GM10847 (cell line): ENCODE measurements around the gene ABCC3.

ENCODE experiments used
- POLR2A ChIP-seq: IDR thresholded peaks from 2 replicates; pipeline ENCODE4 v1.6.1; 2011; ENCODE audit not compliant: insufficient read length; ENCODE audit errors: extremely low read depth

The ABCC3 gene

DNA sequence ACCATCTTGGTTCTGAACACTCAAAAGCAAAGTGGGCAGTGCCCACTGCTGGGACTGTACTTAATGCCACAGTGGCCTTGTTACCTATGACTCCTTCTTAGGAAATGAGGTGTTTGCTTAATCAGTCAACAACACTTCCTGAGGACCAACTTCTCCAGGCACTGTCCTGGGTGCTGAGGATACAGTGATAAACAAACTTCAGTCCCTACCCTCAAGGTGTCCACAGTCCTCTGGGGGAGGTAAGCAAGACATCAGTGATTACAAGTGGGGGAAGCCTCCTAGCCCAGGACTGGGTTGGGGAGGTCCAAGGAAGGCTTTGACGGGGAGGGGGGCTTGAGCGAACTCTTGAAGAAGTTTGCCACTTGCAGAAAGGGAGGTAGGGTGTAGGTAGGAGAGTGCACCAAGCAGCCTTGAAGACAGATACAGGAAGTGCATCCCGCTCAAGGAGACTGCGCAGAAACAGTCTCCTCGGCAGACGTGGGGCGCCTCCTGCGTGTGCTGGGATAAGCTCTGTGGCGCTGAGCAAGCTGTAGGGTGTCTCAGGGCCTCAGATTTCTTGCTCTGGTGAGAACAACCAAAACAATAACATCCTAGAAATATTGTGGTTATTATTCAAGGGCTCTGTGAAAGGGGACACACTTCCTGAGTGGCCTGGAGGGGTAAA lies 2.6 kb upstream of the ABCC3 start:
- no peak for TF ChIP-seq POLR2A

DNA sequence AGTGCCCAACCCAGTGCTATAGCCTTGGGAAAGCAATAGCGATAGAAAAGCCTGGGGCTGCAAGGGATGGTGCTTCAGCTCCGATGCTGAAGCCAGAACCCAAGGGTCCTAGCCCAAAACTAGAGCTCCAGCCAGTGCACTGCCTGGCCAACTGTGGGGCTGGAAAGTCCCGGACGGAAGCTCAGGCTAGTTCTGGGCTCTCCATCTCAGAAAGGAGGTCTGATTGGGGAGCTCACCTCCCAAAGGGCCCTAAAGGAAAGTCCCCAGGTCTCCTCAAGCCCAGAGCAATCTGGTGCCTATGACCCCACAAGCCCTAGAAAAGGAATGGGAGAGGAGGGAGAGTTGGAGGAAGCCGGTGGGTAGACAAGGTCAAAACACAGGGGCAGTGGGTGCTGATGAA lies 2.0 kb upstream of the ABCC3 start:
- no peak for TF ChIP-seq POLR2A

DNA sequence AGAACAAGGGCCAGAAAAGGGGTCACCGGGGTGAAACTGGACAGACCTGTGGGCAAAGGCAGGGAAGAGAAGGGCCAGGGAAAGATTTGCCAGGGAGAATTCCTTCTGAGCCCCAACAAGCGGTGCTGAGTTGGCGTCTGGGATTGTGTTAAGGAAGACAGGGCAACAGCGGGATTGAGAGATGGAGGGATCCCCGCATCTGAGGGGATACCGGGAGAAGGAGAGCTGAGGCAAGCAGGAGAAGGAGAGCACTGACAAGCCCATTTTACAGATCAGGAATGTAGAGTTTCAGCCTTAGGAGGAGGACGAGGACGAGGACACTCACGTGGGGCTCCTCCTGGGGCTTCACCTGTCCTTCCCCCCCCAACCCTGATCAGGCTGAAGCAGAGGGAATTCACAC lies 998 bp upstream of the ABCC3 start:
- no peak for TF ChIP-seq POLR2A

DNA sequence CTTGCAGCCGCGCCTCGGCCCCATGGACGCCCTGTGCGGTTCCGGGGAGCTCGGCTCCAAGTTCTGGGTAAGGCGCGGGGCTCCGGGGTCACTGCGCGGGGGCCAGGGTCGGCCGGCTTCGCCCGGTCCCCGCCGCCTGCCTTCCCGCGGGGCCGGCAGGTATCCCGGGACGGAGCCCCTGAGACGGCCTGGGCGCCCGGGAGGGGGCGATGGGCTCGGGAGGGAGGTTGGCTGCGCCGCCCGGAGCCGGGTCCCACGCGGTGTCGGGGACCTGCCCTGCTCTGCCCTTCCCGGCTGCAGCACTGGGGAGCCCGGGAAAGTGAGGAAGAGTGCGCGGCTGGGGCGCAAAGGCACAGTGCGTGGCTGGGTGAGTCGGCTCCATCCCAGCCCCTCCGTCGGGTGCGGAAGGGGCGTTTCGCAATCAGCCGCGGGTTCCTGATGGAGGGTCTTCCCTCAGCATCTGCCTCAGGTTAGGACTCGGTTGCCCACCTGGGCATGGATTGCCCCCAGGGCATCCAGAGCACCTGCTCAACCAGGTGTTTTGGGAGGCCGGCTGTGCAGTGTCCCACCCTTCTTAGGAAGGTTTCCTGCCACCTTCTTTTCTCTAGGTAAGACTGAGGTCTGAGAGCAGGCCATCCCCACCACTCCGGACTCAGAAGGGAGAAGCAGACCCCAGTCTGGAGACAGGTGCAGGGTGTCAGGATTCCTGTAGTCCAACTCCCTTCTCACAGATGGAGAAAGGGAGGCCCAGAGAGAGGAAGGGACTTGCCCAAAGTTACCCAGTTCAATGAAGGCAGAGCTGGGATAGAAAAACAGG lies 442 bp downstream of the ABCC3 start:
- no peak for TF ChIP-seq POLR2A

DNA sequence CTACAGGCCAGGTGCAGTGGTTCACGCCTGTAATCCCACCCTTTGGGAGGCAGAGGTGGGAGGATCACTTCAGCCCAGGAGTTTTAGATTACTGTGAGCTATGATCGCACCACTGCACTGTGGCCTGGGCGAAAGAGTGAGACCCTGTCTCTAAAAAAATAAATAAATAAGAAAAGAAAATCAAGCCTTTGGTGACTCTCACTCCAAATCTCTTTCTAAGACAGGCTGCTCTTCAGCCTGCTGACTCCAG lies 976 bp downstream of the ABCC3 start:
- no peak for TF ChIP-seq POLR2A

DNA sequence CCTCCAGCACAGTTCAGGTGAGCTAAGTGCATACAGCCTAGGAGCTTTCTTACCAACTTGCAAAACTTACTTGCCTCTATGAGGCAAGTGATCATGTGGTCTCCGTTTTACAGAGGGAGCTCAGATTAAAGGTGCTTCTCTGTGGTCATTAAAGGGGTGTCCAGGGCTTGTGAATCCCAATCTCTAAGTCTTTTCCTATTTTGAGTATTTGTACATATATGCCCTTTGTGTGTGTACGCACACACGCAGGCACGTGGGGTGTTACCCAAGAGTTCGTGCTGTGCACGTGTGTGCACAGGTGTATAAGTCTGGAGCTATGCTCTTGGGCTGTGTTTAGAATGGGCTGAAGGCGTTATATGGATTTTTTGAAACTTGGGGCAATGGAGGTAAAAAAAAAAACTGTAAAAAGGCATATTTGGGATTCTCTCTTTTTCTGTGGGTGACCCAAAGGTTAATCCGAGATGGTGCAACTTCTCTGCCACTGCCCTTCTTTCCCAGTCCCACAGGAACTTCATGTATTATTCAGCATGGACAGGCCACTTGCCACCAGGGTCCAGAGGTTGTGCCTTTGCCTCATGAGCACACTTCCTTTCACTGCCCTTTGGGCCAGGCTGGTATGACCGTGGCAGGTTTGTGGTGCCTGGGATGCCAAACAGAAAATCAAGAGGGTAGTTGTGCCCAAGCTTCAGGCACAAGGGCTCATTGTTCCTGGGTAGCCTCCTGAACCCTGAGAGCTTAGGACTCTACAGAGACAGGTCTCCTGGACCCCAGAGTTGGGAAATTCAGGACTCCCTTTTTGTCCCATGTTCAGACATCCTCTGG lies 1.5 kb downstream of the ABCC3 start:
- TF ChIP-seq POLR2A: no peak

DNA sequence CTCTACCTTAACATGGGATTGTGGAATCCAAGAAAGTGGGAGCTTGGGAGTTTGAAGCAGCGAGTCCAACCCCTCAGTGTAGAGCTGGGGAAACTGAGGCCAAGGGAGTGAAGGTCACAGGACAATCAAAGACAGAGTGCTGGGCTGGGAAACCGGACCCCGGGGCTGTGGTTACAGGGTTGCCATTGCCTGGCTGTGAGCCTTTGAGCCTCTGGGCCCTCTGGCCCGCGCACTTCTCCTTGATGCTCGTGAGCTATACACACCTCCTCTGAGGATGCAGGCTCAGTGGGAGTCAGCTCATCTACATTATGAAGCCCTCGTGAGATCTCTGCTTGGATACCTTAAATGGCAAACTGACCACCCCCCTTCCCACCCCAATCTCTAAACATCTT lies 2.1 kb downstream of the ABCC3 start:
- TF ChIP-seq POLR2A: no peak

DNA sequence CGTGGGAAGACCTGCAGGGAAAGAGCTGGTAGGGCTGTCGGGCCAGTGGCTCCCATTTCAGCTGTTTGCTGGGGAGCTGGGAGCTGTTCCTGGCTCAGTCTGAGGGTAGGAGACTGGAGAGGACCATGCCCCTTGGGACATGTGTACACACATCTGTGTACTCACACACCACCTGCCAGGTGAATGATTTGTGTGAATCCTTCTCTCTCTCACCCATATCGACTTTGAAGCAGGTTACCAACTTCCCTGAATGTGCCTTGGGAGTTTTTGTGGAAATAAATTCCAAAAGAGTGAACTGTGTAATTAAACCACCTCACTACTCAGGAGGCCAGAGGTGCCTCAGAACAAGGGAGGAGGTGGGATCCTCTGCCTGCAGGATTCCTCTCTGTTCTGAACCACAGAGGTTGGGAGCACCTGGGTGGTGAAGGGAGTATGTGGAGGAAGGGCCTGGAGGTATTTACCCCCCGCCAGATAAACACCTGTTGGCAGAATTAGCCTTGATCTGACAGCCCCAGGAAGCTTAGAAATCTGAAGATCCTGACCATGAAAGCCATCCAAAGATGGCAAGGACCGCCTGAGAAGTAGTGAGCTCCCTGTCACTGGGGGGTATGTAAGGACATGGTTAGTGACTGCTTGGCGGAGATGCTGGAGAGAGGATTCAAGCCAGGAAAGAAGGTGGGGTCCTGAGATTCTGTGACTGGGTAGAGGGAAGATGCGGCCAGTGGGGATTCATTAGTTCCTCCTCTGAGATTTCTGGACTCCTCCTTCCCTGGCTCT lies 3.3 kb downstream of the ABCC3 start:
- TF ChIP-seq POLR2A: no peak

DNA sequence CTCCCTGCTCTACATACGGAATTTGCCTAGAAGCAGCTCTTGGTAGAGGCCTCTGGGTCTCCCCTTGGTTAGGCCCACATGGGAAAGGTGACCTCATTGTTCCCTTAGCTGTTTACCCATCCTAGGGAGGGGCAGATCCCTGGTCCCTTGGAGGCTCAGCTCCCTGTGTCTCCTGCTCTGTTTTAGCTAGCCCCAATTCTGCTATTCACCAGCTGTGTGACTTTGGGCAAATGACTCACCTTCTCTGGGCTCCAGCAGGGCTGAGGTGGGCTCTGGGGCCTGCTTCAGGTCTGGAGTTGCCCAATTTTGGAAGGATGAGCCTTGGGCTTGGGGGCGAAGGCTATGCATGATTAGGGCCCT lies 3.9 kb downstream of the ABCC3 start:
- no peak for TF ChIP-seq POLR2A

DNA sequence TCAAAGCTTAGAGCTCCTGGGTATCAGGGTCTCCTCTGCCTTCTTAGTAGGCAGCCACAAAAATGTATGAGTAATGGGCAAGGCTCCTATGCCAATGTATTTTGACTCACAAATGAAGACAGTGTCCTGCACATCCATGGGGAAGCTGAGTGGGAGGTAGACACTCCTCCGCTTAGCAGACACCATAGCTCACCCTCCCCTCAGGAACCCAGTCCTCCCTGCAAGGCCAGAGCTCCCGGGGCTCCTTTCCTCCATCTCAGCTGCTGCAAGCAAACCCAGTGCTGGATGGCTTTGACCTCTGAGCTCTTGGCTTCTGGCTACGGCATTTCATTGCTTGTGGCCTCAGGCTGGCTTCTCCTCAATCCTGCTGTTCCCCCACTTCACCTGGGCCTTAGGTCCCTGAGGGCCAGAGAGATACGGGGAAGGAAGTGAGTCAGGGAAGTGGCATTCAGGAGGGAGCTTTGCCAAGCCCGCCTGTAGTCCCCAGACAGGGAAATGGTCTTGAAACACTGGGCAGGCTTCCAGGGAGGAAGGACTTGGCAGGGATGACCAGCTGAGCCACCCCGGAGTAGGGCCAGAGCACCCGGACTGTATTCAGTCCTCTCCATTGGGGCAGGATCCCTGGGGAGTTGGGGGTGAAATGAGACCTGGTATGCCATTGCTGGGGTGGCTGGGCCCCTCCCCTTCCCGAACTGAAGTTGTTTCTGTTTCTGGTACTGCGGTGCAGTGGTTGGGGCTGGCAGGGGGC lies 4.5 kb downstream of the ABCC3 start:
- TF ChIP-seq POLR2A: no peak

DNA sequence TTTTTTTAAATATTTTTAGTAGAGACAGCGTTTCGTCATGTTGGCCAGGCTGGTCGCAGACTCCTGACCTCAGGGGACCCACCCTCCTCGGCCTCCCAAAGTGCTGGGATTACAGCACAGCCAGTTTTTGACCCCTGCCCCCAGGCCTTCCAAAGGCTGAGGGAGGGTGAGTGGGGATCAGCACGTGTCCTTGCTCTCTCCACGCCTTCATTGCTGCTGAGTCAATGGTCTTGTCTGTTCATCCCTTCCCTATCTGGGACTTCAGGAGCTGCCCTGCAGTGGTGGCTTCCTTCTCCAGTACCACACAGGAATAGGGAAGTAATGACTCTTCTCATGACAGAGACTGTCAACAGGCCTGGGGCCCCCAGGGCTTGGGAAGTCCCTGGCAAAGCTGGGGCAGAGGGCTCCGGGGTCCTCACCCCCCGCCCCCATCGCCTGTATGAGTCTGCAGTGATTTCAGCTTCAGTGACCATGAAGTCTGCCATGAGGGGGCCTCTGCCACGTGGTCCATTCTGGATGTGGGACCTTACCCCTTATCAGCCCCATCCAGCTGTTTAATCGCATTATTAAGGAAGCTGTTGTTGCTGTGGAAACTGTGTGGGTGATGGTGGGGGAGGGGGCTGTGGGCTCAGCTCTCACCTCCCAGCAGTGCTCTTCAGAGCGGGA lies 6.1 kb downstream of the ABCC3 start:
- TF ChIP-seq POLR2A: no peak

DNA sequence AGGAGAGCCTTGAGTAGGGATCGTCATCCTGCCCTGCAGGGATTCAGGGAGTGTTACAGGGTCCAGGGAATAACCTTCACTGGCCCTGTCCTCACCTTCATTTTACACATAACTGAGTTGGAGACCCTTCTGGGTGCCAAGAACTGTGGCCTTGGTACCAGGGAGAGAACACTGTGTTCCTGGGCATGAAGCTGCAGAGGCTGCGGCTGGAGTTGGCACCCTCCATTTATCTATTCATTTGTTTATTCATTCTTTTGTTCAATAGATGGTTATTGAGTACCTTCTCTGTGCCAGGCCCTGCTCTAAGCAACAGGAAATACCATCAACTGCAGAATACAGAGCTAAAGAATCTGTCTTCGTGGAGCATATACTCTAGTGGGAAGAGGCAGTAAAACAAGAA lies 6.7 kb downstream of the ABCC3 start:
- TF ChIP-seq POLR2A: no peak

DNA sequence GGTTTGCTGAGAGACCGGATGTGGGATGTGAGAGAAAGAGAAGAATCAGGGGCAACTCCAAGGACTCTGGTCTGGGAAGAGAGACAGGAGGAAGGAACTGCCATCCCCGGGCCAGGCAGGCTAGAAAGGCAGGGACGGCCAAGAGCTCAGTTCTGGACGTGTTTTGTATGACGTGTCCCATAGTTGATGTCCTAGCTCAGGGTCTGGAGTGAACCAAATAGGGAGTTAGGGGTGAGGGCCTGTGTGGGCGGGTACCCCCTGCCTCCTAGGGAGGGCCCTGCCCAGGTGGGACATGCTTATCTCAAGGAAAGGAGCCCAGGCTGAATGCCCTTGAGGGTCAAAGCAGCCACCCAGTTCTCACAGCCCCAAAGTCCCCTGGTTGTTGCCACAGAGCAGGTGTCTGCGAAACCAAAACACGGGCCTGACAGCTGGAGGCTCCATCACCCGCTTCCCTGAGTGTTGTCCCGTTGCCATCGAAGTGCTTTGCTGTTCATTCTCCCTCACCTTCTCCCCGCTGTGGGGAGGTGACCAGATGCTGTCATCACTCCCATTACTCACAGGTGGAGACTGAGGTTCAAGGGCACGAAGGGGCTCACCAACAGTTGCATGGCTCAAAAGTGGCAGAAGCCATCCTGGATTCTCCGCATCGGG lies 7.5 kb downstream of the ABCC3 start:
- TF ChIP-seq POLR2A: no peak
